H9 (cell line): ENCODE results near the gene LMTK2. TPM values are rescaled to one million over a fixed set of nuclear protein-coding genes. Genes with fewer than 3 reads are reported as not detected.

Experiments
- DNase-seq: peaks from one replicate; pipeline ENCODE4 v3.0.0-alpha.2; 2017
- H2AFZ ChIP-seq: one replicate; pipeline ENCODE4 v1.6.1; 2013; ENCODE audit warnings: mild to moderate bottlenecking, low read length, control low read depth, moderate library complexity
- H2AK5ac ChIP-seq: 2 replicates; pipeline ENCODE4 v1.6.1; 2013; ENCODE audit warnings: low read length, control low read depth, mixed read lengths; ENCODE audit not compliant: insufficient read length
- H2BK120ac ChIP-seq: one replicate; pipeline ENCODE4 v1.6.1; 2013; ENCODE audit warnings: low read depth, mild to moderate bottlenecking, low read length, control low read depth, inconsistent platforms; ENCODE audit not compliant: poor library complexity, severe bottlenecking
- H2BK12ac ChIP-seq: 2 replicates; pipeline ENCODE4 v1.6.1; 2013; ENCODE audit warnings: low read length, control low read depth, mixed read lengths, low read depth; ENCODE audit not compliant: insufficient read length
- H2BK15ac ChIP-seq: 2 replicates; pipeline ENCODE4 v1.6.1; 2013; ENCODE audit warnings: low read depth, low read length, control low read depth
- H2BK20ac ChIP-seq: one replicate; pipeline ENCODE4 v1.6.1; 2013; ENCODE audit warnings: low read depth, mild to moderate bottlenecking, low read length, control low read depth, inconsistent platforms; ENCODE audit not compliant: poor library complexity, severe bottlenecking
- H2BK5ac ChIP-seq: 2 replicates; pipeline ENCODE4 v1.6.1; 2013; ENCODE audit warnings: low read length, control low read depth, mixed read lengths; ENCODE audit not compliant: insufficient read length
- H3K14ac ChIP-seq: 2 replicates; pipeline ENCODE4 v1.6.1; 2013; ENCODE audit warnings: low read length, control low read depth; ENCODE audit not compliant: insufficient read depth
- H3K18ac ChIP-seq: 2 replicates; pipeline ENCODE4 v1.6.1; 2013; ENCODE audit warnings: low read depth, mild to moderate bottlenecking, mixed read lengths, low read length, control low read depth; ENCODE audit not compliant: insufficient read length
- H3K23ac ChIP-seq: 2 replicates; pipeline ENCODE4 v1.6.1; 2013; ENCODE audit warnings: low read length, control low read depth, mixed read lengths, low read depth; ENCODE audit not compliant: insufficient read length
- H3K23me2 ChIP-seq: 2 replicates; pipeline ENCODE4 v1.6.1; 2013; ENCODE audit warnings: low read depth, mild to moderate bottlenecking, mixed read lengths, low read length, control low read depth; ENCODE audit not compliant: insufficient read length, poor library complexity, severe bottlenecking
- H3K27ac ChIP-seq: 2 replicates; pipeline ENCODE4 v1.5.1; 2013; ENCODE audit warnings: low read length, control low read depth, mixed read lengths, low read depth; ENCODE audit not compliant: insufficient read length
- H3K27me3 ChIP-seq: 2 replicates; pipeline ENCODE4 v1.6.1; 2013; ENCODE audit warnings: low read length, control low read depth, inconsistent platforms; ENCODE audit not compliant: insufficient read depth
- H3K4ac ChIP-seq: 2 replicates; pipeline ENCODE4 v1.6.1; 2013; ENCODE audit warnings: low read depth, mild to moderate bottlenecking, control low read depth, inconsistent platforms, low read length, moderate library complexity
- H3K4me1 ChIP-seq: 2 replicates; pipeline ENCODE4 v1.6.1; 2013; ENCODE audit warnings: low read length, control low read depth, inconsistent platforms; ENCODE audit not compliant: insufficient read depth
- H3K4me2 ChIP-seq: 2 replicates; pipeline ENCODE4 v1.6.1; 2013; ENCODE audit warnings: low read length, control low read depth, mixed read lengths; ENCODE audit not compliant: insufficient read length, insufficient read depth
- H3K56ac ChIP-seq: 2 replicates; pipeline ENCODE4 v1.6.1; 2013; ENCODE audit warnings: low read depth, mild to moderate bottlenecking, mixed read lengths, low read length, control low read depth; ENCODE audit not compliant: insufficient read length
- H3K79me1 ChIP-seq: 2 replicates; pipeline ENCODE4 v1.6.1; 2013; ENCODE audit warnings: low read depth, mild to moderate bottlenecking, moderate library complexity, low read length, control low read depth, inconsistent platforms; ENCODE audit not compliant: insufficient read depth, poor library complexity, severe bottlenecking
- H3K79me2 ChIP-seq: 2 replicates; pipeline ENCODE4 v1.6.1; 2013; ENCODE audit warnings: low read length, control low read depth, inconsistent platforms; ENCODE audit not compliant: insufficient read depth
- H3K9ac ChIP-seq: 2 replicates; pipeline ENCODE4 v1.6.1; 2013; ENCODE audit warnings: low read length, control low read depth, mixed read lengths; ENCODE audit not compliant: insufficient read length; ENCODE audit errors: extremely low read depth
- H3K9me3 ChIP-seq: one replicate; pipeline ENCODE4 v1.6.1; 2013; ENCODE audit warnings: low read depth, low read length, inconsistent platforms; ENCODE audit not compliant: control insufficient read depth
- H3T11ph ChIP-seq: one replicate; pipeline ENCODE4 v1.6.1; 2013; ENCODE audit warnings: mild to moderate bottlenecking, low read length, control low read depth, inconsistent platforms
- H4K20me1 ChIP-seq: one replicate; pipeline ENCODE4 v1.6.1; 2013; ENCODE audit not compliant: control insufficient read depth, insufficient read length, insufficient read depth
- H4K5ac ChIP-seq: 2 replicates; pipeline ENCODE4 v1.6.1; 2013; ENCODE audit warnings: low read depth, mild to moderate bottlenecking, mixed read lengths, low read length, control low read depth; ENCODE audit not compliant: insufficient read length
- H4K8ac ChIP-seq: replicated peaks from 2 replicates; pipeline ENCODE4 v1.6.1; 2013; ENCODE audit warnings: low read length, control low read depth, mixed read lengths, low read depth; ENCODE audit not compliant: insufficient read length
- H4K91ac ChIP-seq: 2 replicates; pipeline ENCODE4 v1.6.1; 2013; ENCODE audit warnings: low read depth, mild to moderate bottlenecking, moderate library complexity, mixed read lengths, low read length, control low read depth; ENCODE audit not compliant: insufficient read length
- H3K27ac Mint-ChIP-seq, 3 experiments: 2 replicates in 2 of 3; 3 replicates in 1 of 3; pipeline ENCODE4 v1.8.0; 2020 to 2021; ENCODE audit warnings: mixed read lengths in 3 of 3, mild to moderate bottlenecking in 1 of 3, moderate library complexity in 1 of 3
- H3K27me3 Mint-ChIP-seq: 2 replicates; pipeline ENCODE4 v1.8.0; 2021; ENCODE audit warnings: low read depth, mild to moderate bottlenecking, moderate library complexity, mixed read lengths
- H3K36me3 Mint-ChIP-seq, 3 experiments: 2 replicates in 2 of 3; 3 replicates in 1 of 3; pipeline ENCODE4 v1.8.0; 2020 to 2021; ENCODE audit warnings: low read depth in 3 of 3, mixed read lengths in 3 of 3; ENCODE audit not compliant: insufficient read depth in 1 of 3
- H3K4me1 Mint-ChIP-seq, 2 experiments: 2 replicates each; pipeline ENCODE4 v1.8.0; 2020; ENCODE audit warnings: mixed read lengths in 2 of 2
- H3K4me3 Mint-ChIP-seq, 2 experiments: 2 replicates in 1 of 2; 3 replicates in 1 of 2; pipeline ENCODE4 v1.8.0; 2020 to 2021; ENCODE audit warnings: mild to moderate bottlenecking in 2 of 2, mixed read lengths in 2 of 2, moderate library complexity in 1 of 2
- H3K9me3 Mint-ChIP-seq, 2 experiments: 2 replicates in 1 of 2; 3 replicates in 1 of 2; pipeline ENCODE4 v1.8.0; 2020; ENCODE audit warnings: mild to moderate bottlenecking in 2 of 2, mixed read lengths in 2 of 2, moderate library complexity in 1 of 2
- WGBS: extraction: QIAGEN DNeasy Blood & Tissue Kit; methylation state at CpG from one replicate; pipeline ENCODE4 v1.1.7; 2013; ENCODE audit warnings: missing lambda C conversion rate, low lambda C conversion rate, mixed read lengths; ENCODE audit not compliant: insufficient read length; ENCODE audit errors: extremely low coverage; 5-methylcytosine and 5-hydroxymethylcytosine counted together
- total RNA-seq: library from RNA; stranded (reverse); gene quantifications from 2 replicates; pipeline ENCODE4 v1.2.1, GENCODE V29; 2021
- TF ChIP-seq, protein P1 (sequence below): fragments of 200-600 bp; sonication (generic); conservative IDR thresholded peaks from 3 replicates; pipeline ENCODE4 v1.8.0; 2021; ENCODE audit warnings: antibody characterized with exemption, mild to moderate bottlenecking

Gene LMTK2
- total RNA-seq, 1 experiment from 2014 or later, result 24.9 TPM

DNA sequence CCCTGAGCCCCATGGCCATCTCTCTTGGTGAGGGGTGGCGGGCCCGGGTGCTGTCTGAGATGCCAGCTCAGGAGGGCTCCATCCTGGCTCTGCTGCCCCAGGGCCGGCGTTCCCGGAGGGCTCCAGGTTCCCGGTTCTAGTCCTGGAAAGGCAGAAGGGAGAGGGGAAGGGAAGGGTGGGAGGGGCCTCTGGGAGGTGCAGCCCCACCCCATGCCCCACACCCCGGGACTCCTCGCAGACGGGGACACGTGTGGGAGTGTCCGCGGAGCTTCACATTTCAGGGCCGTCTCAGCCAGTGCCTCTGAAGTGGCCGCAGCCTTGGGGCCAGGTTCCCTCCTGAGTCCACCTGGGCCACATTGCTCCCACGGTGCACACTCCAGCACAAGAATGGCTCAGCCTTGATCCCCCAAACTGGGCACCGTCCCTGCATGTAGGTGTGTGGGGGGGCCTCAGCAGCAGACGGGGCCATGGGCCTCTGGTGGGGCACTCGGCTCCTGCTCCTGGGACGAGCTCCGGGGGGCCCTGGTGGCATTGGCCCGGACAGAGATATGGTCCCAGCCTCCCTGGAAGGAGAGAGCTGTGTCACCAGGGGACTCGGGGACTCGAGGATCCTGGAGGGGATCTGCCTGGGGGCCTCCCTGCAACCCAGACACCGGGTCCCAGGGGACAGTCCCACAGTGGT, 110.4 kb downstream of the LMTK2 start:
- Histone ChIP-seq H3K79me1 (no peaks in the 10 kb centered on the region), H3K4me1 (no peaks in the 10 kb centered on the region), H3K14ac (no peak overlapping the region; the same call in 1 of the 2 replicates), H3T11ph (no peak overlapping the region), H3K23me2 (no peaks in the 10 kb centered on the region), H3K27ac (no peak overlapping the region), H3K4me2 (no peak overlapping the region), H3K9me3 (no peaks in the 10 kb centered on the region), H2BK12ac (no peak overlapping the region), H3K56ac (no peak overlapping the region), H2AK5ac (no peak overlapping the region), H3K9ac (no peak overlapping the region), H3K18ac (no peak overlapping the region), H2AFZ (no peak overlapping the region), H4K91ac (no peak overlapping the region), H3K4ac (no peak overlapping the region), H3K23ac (no peak overlapping the region), H3K27me3 (no peaks in the 10 kb centered on the region), H2BK15ac (no peak overlapping the region), H2BK20ac (no peak overlapping the region), H4K5ac (no peak overlapping the region), H2BK5ac (no peak overlapping the region), H2BK120ac (no peak overlapping the region), H4K8ac (no peak overlapping the region), H4K20me1 (no peaks in the 10 kb centered on the region), H3K79me2 (no peaks in the 10 kb centered on the region)
- WGBS, result no CpG with 5 or more reads among the region's 24 CpGs
- peaks cover 0 to 5% of the 10 kb centered on the region in 2 experiments; a peak in 2 of 4 replicates for H3K4me1 Mint-ChIP-seq
- TF ChIP-seq, protein P1, sequence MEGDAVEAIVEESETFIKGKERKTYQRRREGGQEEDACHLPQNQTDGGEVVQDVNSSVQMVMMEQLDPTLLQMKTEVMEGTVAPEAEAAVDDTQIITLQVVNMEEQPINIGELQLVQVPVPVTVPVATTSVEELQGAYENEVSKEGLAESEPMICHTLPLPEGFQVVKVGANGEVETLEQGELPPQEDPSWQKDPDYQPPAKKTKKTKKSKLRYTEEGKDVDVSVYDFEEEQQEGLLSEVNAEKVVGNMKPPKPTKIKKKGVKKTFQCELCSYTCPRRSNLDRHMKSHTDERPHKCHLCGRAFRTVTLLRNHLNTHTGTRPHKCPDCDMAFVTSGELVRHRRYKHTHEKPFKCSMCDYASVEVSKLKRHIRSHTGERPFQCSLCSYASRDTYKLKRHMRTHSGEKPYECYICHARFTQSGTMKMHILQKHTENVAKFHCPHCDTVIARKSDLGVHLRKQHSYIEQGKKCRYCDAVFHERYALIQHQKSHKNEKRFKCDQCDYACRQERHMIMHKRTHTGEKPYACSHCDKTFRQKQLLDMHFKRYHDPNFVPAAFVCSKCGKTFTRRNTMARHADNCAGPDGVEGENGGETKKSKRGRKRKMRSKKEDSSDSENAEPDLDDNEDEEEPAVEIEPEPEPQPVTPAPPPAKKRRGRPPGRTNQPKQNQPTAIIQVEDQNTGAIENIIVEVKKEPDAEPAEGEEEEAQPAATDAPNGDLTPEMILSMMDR, result no peak
- H3K9me3 Mint-ChIP-seq, result no peaks in the 10 kb centered on the region
- H3K27ac Mint-ChIP-seq, result no peak overlapping the region
- H3K36me3 Mint-ChIP-seq, result no peaks in the 10 kb centered on the region
- DNase-seq, result no peak
- H3K4me3 Mint-ChIP-seq, result no peak overlapping the region
- H3K27me3 Mint-ChIP-seq, result no peaks in the 10 kb centered on the region
